Endothelial cell of umbilical vein (primary cell): ENCODE data around the gene TSPAN8.

Experiments used
- CTCF ChIP-seq, 2 donors: IDR thresholded peaks; 1 replicate in 1 of 2; 2 replicates in 1 of 2; pipeline ENCODE4 v1.5.1; 2011; ENCODE audit warnings: low read length in 2 of 2, mild to moderate bottlenecking in 2 of 2, moderate library complexity in 2 of 2, control low read depth in 1 of 2, inconsistent platforms in 1 of 2, low read depth in 1 of 2; ENCODE audit not compliant: insufficient read depth in 1 of 2; ENCODE audit errors: extremely low read depth in 1 of 2
- EZH2 ChIP-seq: IDR thresholded peaks from 2 replicates; pipeline ENCODE4 v1.6.1; 2012; ENCODE audit warnings: borderline replicate concordance, low read depth, mild to moderate bottlenecking, moderate library complexity, low read length, inconsistent platforms; ENCODE audit not compliant: severe bottlenecking
- FOS ChIP-seq: IDR thresholded peaks from 2 replicates; pipeline ENCODE4 v1.6.1; 2011; ENCODE audit warnings: mild to moderate bottlenecking, low read length, moderate library complexity, borderline replicate concordance; ENCODE audit not compliant: insufficient read depth
- JUN ChIP-seq: IDR thresholded peaks from 2 replicates; pipeline ENCODE4 v1.6.1; 2011; ENCODE audit warnings: borderline replicate concordance, low read depth; ENCODE audit not compliant: insufficient read length, insufficient read depth
- MAX ChIP-seq: IDR thresholded peaks from 2 replicates; pipeline ENCODE4 v1.6.1; 2011; ENCODE audit not compliant: insufficient read depth, insufficient read length
- MYC ChIP-seq: IDR thresholded peaks from one replicate; pipeline ENCODE4 v1.6.1; 2011; ENCODE audit warnings: mild to moderate bottlenecking, low read depth, low read length
- POLR2A ChIP-seq: IDR thresholded peaks from 2 replicates; pipeline ENCODE4 v1.6.1; 2012; ENCODE audit warnings: low read depth, mild to moderate bottlenecking, control low read depth, low read length
- POLR2AphosphoS5 ChIP-seq: IDR thresholded peaks from 2 replicates; pipeline ENCODE4 v1.6.1; 2012; ENCODE audit warnings: low read depth, mild to moderate bottlenecking, control low read depth, low read length, moderate library complexity; ENCODE audit not compliant: insufficient read depth

DNA sequence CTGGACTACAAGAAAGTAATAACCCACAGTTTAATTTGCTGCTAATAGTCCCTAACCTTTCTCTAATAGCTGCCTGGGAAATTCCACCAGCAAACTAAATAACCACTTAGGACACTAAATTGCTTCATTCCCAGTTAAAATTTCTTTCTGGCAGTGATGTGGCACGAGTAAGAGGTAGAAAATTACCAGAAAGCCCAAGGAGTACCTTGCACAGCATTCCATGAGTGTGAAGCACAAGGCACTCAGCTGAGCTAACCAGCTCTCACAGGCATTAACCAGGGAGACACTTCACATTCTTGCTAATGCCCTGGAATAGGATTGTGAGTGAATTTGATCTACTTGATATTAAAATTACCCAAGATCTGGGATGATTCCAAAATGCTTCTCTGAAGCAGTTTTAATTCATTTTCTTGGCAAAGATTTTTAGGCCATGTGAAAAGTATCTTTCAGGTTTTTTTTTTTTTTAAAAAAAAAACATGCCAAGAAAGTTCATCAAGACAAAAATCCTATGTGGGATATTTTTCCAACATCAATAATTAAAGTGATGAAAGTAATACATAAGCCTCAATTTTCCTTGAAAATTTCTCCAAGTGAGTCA lies 29.5 kb downstream of the TSPAN8 start:
- no peak for TF ChIP-seq CTCF (IDR thresholded peaks at IDR 0.05; ENCODE audit: extremely low read depth in 1 of 2, insufficient read depth in 1 of 2, low read depth in 1 of 2, low read length in 2 of 2)
- no peak for TF ChIP-seq POLR2AphosphoS5
- no peak for TF ChIP-seq POLR2A
- TF ChIP-seq MAX = no peak
- no peak for TF ChIP-seq EZH2
- TF ChIP-seq FOS = no peak
- TF ChIP-seq MYC = no peak
- no peak for TF ChIP-seq JUN
